DND-41 (cell line): Measurements from ENCODE around the gene IFNL4.

ENCODE experiments used
- EZH2 ChIP-seq: IDR thresholded peaks from 3 replicates; pipeline ENCODE4 v1.6.1; 2012; ENCODE audit warnings: borderline replicate concordance, low read depth, mild to moderate bottlenecking, moderate library complexity, low read length, inconsistent platforms; ENCODE audit not compliant: severe bottlenecking
- TF ChIP-seq, protein P1 (sequence below): IDR thresholded peaks from 2 replicates; pipeline ENCODE4 v1.5.1; 2012; ENCODE audit warnings: borderline replicate concordance, low read length, moderate library complexity, mild to moderate bottlenecking; ENCODE audit not compliant: poor library complexity, severe bottlenecking; ENCODE audit errors: extremely low read depth

DNA sequence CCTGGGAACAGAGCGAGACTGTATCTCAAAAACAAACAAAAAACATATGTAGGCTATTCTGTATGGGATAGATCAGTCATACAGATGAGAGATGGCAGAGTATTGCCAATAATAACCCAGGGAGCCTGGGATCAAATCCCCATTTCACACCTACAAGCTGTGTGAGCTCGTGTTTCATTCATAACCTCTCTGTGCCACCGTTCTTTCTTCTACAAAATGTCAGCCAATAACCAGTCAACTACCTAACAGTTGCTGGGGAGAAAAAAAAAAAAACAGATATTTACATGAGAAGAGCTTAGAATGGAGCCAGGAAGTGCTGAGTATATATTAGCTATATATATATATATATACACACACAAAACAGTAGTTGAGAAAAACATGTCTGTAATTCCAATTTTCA, 13.0 kb upstream of the IFNL4 start:
- TF ChIP-seq, protein P1, sequence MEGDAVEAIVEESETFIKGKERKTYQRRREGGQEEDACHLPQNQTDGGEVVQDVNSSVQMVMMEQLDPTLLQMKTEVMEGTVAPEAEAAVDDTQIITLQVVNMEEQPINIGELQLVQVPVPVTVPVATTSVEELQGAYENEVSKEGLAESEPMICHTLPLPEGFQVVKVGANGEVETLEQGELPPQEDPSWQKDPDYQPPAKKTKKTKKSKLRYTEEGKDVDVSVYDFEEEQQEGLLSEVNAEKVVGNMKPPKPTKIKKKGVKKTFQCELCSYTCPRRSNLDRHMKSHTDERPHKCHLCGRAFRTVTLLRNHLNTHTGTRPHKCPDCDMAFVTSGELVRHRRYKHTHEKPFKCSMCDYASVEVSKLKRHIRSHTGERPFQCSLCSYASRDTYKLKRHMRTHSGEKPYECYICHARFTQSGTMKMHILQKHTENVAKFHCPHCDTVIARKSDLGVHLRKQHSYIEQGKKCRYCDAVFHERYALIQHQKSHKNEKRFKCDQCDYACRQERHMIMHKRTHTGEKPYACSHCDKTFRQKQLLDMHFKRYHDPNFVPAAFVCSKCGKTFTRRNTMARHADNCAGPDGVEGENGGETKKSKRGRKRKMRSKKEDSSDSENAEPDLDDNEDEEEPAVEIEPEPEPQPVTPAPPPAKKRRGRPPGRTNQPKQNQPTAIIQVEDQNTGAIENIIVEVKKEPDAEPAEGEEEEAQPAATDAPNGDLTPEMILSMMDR: no peak
- TF ChIP-seq EZH2: no peak
